ENCODE data around the gene NR4A2. TPM values are rescaled to one million over a fixed set of nuclear protein-coding genes. Genes with fewer than 3 reads are reported as not detected.

The NR4A2 gene
- total RNA-seq, 1 experiment from 2014 or later = 1.1 TPM

GRCh38 chr2:156349605-156350004 lies 17.1 kb upstream of the NR4A2 start:
- Histone ChIP-seq H3K4me1 (ENCODE audit: insufficient read depth, low read length, poor library complexity, severe bottlenecking) (no peaks in the 10 kb centered on the region), H3K9me3 (ENCODE audit: low read depth, low read length, poor library complexity, severe bottlenecking) (no peaks in the 10 kb centered on the region), H3K27ac (ENCODE audit: low read depth, low read length, poor library complexity, severe bottlenecking) (no peak overlapping the region), H3K36me3 (ENCODE audit: insufficient read depth, low read length, poor library complexity, severe bottlenecking) (no peaks in the 10 kb centered on the region), H3K4me3 (ENCODE audit: low read depth, low read length, poor library complexity, severe bottlenecking) (no peak overlapping the region), H3K27me3 (replicated peaks; ENCODE audit: insufficient read depth, low read depth, low read length, poor library complexity) (no peaks in the 10 kb centered on the region)
- TF ChIP-seq CTCF (conservative IDR thresholded peaks at IDR 0.05; ENCODE audit: low read depth, low read length) (no peak), EZH2 (IDR thresholded peaks at IDR 0.05; ENCODE audit: borderline replicate concordance, low read depth, low read length, poor library complexity, severe bottlenecking) (no peak)
- CTCF ChIA-PET = no interaction called here
- intact Hi-C loops (cut with micrococcal nuclease; ENCODE audit: unreplicated experiment) = loop anchor here (10.0 kb wide), 1 partner anchor 465 kb away; no protein-coding TSS in a partner anchor
- no peak for DNase-seq (ENCODE audit: low spot score)
- POLR2A ChIA-PET (ENCODE audit: low non-redundant PET) = no interaction called here
- no TSS peak for BruUV-seq (replicated peaks)

- ChIA-PET CTCF (no interaction called here), POLR2A (ENCODE audit: low non-redundant PET) (no interaction called here)
- no peaks in the 10 kb centered on the region for H3K36me3 ChIP-seq (ENCODE audit: insufficient read depth, low read length, poor library complexity, severe bottlenecking)
- DNase-seq (ENCODE audit: low spot score) = no peak
- BruUV-seq (replicated peaks) = no TSS peak
- no peaks in the 10 kb centered on the region for H3K27me3 ChIP-seq (replicated peaks; ENCODE audit: insufficient read depth, low read depth, low read length, poor library complexity)
- H3K4me1 ChIP-seq (ENCODE audit: insufficient read depth, low read length, poor library complexity, severe bottlenecking) = no peaks in the 10 kb centered on the region
- no peak overlapping the region for H3K4me3 ChIP-seq (ENCODE audit: low read depth, low read length, poor library complexity, severe bottlenecking)
- H3K9me3 ChIP-seq (ENCODE audit: low read depth, low read length, poor library complexity, severe bottlenecking) = no peaks in the 10 kb centered on the region
- H3K27ac ChIP-seq (ENCODE audit: low read depth, low read length, poor library complexity, severe bottlenecking) = no peak overlapping the region
- intact Hi-C loops (cut with micrococcal nuclease; ENCODE audit: unreplicated experiment) = loop anchor here (10.0 kb wide), 1 partner anchor 466 kb away; no protein-coding TSS in a partner anchor
- TF ChIP-seq EZH2 (IDR thresholded peaks at IDR 0.05; ENCODE audit: borderline replicate concordance, low read depth, low read length, poor library complexity, severe bottlenecking) (no peak), CTCF (conservative IDR thresholded peaks at IDR 0.05; ENCODE audit: low read depth, low read length) (no peak)
Measured at GRCh38 chr2:156349161-156349560, 16.6 kb upstream of the NR4A2 start.

GRCh38 chr2:156347431-156347830 lies 14.9 kb upstream of the NR4A2 start:
- Histone ChIP-seq H3K4me3 (ENCODE audit: low read depth, low read length, poor library complexity, severe bottlenecking) (no peak overlapping the region), H3K36me3 (ENCODE audit: insufficient read depth, low read length, poor library complexity, severe bottlenecking) (no peaks in the 10 kb centered on the region), H3K27me3 (replicated peaks; ENCODE audit: insufficient read depth, low read depth, low read length, poor library complexity) (no peaks in the 10 kb centered on the region), H3K27ac (ENCODE audit: low read depth, low read length, poor library complexity, severe bottlenecking) (no peak overlapping the region), H3K9me3 (ENCODE audit: low read depth, low read length, poor library complexity, severe bottlenecking) (no peaks in the 10 kb centered on the region), H3K4me1 (ENCODE audit: insufficient read depth, low read length, poor library complexity, severe bottlenecking) (peaks cover 7% of the 10 kb centered on the region)
- no TSS peak for BruUV-seq (replicated peaks)
- DNase-seq (ENCODE audit: low spot score) = no peak
- TF ChIP-seq CTCF (conservative IDR thresholded peaks at IDR 0.05; ENCODE audit: low read depth, low read length) (no peak), EZH2 (IDR thresholded peaks at IDR 0.05; ENCODE audit: borderline replicate concordance, low read depth, low read length, poor library complexity, severe bottlenecking) (no peak)
- intact Hi-C loops (cut with micrococcal nuclease; ENCODE audit: unreplicated experiment) = loop anchor here (10.0 kb wide), 1 partner anchor 467 kb away; no protein-coding TSS in a partner anchor
- POLR2A ChIA-PET (ENCODE audit: low non-redundant PET) = no interaction called here
- CTCF ChIA-PET = no interaction called here
